Epidermal melanocyte (primary cell): ENCODE measurements around the gene FRAS1.

Source experiments
- DNase-seq: peaks from one replicate; pipeline ENCODE4 v3.0.0; 2011; ENCODE audit warnings: low spot score; ENCODE audit not compliant: insufficient read length

FRAS1 gene

DNA sequence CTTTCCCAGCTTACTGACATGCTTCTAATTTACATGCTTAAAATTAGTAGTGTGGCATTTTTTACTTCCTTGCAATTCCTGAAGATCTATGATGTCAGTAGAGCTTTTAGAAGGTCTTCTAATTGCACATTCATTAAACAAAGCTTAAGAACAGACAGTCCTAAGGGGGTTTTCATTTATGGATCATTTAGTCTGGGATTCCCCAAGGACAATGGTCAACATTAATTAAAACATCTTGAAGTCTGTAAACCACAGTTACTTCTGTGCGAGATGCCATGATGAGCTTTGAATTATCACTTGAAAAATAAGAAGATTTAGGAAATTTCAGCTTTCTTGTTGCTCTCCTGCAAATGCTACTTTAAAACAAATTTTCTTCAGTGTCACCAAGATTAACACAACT lies 514.7 kb downstream of the FRAS1 start:
- no peak for DNase-seq

DNA sequence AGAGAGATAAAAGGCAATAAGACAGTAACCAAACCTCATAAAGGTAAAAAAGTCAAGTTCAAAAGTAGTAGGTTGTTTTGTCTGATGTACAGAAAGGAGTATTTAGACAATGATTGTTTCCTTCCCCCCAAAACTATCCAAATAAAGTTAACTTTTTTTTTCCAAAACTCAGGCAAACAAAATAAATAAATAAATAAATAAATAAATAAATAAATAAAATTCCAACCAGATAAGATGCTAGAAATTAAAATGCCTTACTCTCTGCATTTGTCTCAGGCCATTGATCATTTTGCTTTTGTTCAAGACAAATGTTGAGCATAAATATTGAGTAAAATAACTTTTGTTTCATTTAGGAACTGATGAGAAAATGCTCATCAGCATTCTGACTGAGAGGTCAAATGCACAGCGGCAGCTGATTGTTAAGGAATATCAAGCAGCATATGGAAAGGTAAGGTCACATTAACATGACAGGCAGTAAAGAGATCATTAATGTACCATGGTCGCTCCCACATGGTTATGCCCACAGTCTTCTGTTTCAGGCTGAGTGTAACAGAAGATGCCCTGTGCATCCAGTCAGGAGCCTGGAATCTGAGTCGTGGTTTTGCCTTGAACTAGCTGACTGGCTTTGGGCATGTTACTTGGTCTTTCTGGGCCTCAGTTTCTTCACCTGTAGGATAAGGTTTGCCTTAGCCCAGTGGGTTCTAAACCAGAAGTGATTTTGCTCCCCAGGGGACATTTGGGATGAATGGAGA lies 521.7 kb downstream of the FRAS1 start:
- no peak for DNase-seq

DNA sequence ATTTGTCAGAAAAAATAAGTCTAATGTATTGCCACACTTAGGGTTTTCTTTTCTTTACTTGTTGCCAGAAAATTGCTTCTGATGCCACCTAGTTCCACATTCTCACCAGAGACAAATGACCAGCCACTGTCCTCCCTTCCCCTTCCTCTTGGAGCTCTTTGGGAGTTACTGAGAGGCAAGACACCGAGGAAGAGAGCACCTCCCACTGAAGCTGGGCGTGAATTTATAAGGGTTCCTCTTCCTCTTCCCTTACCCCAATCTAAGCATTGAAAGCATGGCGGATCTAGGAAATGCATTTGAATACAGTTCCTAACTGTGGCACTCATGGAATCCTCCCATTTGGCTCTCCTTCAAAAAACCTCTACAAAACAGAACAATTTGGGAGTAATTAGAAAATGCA lies 524.5 kb downstream of the FRAS1 start:
- no peak for DNase-seq

DNA sequence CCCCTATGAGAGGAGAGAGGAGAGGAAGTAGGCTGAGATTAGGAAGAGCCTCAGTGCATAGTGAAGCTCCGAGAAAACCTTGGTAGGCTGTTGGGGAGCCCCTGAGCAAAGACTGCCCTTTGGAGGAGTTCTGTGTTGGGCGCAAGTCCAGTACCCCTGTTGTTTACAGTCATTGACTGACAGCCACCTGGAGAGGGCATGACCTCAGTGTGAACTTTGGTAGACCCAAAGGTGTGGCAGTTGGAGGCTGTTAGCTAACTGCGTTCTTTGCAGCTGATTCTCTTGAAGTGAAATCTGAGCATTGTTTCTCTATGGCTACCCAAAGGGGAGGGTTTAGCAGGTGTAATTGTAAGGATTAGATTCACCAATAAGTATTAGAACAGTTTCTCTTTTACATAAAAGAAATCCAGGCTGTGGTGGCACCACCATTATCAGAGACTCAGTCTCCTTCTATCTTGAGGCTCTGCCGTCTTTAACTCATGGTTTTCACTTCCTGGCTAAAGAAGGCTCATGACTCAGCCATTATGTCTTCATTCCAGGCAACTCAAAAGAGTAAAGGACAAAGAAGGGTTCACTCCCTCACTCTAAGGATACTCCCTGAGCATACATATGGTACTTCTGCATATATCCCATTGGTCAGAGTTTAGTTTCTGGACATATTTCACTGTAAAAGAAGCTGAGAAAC lies 527.9 kb downstream of the FRAS1 start:
- no peak for DNase-seq

DNA sequence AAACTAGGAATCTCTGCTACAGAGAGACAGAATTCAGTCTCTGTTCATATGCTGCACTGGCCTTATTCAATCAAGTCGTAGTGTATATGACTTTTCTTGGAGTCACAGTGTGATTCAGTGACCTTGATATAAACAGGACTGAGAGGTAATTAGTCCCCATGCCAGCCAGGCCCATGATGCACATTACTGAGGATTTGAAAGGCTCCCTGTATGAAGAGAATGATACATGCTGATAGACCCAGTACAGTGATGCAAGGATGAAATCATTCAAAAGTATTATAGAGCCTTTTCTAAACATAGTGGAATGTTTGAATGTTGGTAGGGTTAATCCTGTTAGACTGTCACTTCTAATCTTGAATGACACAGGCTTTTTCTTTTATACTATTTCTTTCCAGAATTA lies 528.5 kb downstream of the FRAS1 start:
- no peak for DNase-seq

DNA sequence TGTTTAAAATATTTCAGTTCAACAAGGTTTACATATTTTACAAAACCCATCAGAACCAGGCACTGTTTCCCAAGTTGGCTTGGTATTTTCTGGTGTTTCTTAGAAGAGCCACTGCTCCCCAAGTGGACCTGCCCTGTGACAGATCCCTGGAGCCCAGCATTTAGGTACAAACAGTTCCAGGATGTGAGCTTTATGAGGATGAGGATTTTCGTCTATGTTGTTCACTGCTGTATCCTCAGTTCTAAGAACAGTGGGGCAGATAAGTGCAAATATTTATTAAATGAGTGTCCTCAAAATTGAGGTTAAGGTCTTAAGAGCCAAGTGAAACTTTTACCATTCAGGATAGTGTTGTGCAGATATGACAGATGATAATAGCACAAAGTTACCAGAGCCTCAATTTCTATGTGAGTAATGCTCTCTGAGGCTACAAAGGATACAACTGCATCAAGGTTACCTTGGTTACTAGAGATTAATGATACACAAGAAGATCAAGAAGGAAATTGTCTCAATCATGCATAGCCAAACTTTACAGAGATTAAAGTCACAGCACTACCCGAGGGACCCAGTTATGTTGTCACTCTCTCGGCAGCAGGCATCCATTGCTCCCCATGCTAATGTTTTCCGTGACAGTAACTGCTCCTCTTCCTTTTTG lies 531.9 kb downstream of the FRAS1 start:
- no peak for DNase-seq

DNA sequence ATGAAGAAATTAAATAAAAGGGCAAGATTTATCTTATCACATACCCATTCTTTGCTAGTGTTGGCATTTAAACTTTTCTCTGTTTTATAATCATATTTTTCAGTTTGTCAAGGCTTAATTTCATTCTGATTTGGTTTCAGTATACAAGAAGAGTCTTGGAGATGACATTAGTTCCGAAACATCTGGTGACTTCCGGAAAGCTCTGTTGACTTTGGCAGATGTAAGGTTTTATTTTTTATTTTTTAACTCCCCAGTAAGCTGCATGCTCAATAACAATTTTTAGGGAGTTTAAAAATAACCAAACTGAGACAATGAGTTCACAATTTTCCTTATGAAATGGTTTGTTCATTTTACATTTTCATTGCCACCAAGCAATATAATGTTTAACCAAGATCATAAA lies 534.3 kb downstream of the FRAS1 start:
- DNase-seq = no peak

DNA sequence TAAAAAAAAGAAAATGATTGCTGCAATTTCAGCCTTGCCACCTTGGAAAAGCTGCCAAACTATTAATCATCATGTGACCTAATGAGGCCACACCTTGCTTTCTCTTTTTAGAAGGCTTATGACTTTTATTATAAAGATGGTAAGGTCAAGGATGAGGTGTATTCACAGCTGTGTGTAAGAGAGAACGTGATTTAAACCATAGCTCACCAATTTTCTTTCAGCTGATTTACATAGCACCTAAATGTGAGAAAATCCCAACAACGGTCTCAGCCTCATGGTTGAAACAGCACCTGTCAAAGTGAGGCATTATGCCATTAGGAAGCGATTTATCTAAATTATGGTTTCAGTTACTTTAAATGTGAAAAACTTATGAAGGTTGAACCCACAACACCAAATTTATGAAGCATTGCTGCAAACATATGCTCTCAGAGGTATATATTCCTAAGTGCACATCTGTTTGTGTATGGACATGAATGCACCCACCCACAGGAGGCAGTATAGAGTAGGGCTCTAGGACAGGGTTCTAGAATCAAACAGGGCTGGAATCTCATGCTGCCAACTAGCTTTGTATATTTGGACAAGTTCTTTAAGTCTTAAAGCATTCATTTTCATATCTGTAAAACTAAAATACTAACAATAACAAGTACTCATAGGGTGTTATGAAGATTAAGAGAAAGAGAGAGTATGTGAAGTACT lies 535.1 kb downstream of the FRAS1 start:
- no peak for DNase-seq
